Neuronal stem cell (in vitro differentiated cells): Measurements from ENCODE around the gene TAF11.

Source experiments
- DNase-seq: peaks from one replicate; pipeline ENCODE4 v3.0.0-alpha.2; 2013; ENCODE audit warnings: low spot score
- H2AFZ ChIP-seq: one replicate; pipeline ENCODE4 v1.6.1; 2013; ENCODE audit warnings: mild to moderate bottlenecking, low read length, inconsistent platforms
- H2AK5ac ChIP-seq: 2 replicates; pipeline ENCODE4 v1.6.1; 2013; ENCODE audit warnings: low read depth, mild to moderate bottlenecking, inconsistent platforms, low read length, moderate library complexity, mixed read lengths
- H2BK120ac ChIP-seq: 2 replicates; pipeline ENCODE4 v1.6.1; 2013; ENCODE audit warnings: low read depth, mild to moderate bottlenecking, inconsistent platforms, low read length, moderate library complexity, mixed read lengths
- H2BK12ac ChIP-seq: one replicate; pipeline ENCODE4 v1.6.1; 2013; ENCODE audit warnings: low read length, inconsistent platforms
- H2BK15ac ChIP-seq: 2 replicates; pipeline ENCODE4 v1.6.1; 2013; ENCODE audit warnings: mild to moderate bottlenecking, low read length, inconsistent platforms, mixed read lengths
- H2BK5ac ChIP-seq: one replicate; pipeline ENCODE4 v1.6.1; 2013; ENCODE audit warnings: inconsistent platforms, mild to moderate bottlenecking, low read length, moderate library complexity
- H3K14ac ChIP-seq: one replicate; pipeline ENCODE4 v1.6.1; 2013; ENCODE audit warnings: low read length, inconsistent platforms
- H3K18ac ChIP-seq: 2 replicates; pipeline ENCODE4 v1.6.1; 2013; ENCODE audit warnings: low read length, inconsistent platforms
- H3K23ac ChIP-seq: 2 replicates; pipeline ENCODE4 v1.6.1; 2013; ENCODE audit warnings: low read depth, mild to moderate bottlenecking, mixed read lengths, low read length, inconsistent platforms; ENCODE audit not compliant: poor library complexity
- H3K27ac ChIP-seq: replicated peaks from 3 replicates; pipeline ENCODE4 v1.5.1; 2013; ENCODE audit warnings: low read length, inconsistent platforms
- H3K27me3 ChIP-seq, 3 experiments: 2 replicates each; pipeline ENCODE4 v1.6.1; 2013; ENCODE audit warnings: low read length in 3 of 3, mild to moderate bottlenecking in 2 of 3, inconsistent platforms in 1 of 3, low read depth in 1 of 3, mixed read lengths in 1 of 3, moderate library complexity in 1 of 3; ENCODE audit not compliant: control insufficient read depth in 3 of 3, insufficient read depth in 3 of 3
- H3K36me3 ChIP-seq, 2 donors: replicated peaks in 1 of 2; 2 replicates each; pipeline ENCODE4 v1.6.1; 2013; ENCODE audit warnings: low read length in 2 of 2; ENCODE audit not compliant: control insufficient read depth in 2 of 2, insufficient read depth in 2 of 2
- H3K4ac ChIP-seq: 2 replicates; pipeline ENCODE4 v1.6.1; 2013; ENCODE audit warnings: inconsistent platforms, mild to moderate bottlenecking, low read length, moderate library complexity
- H3K4me1 ChIP-seq, 2 donors: 1 replicate in 1 of 2; 2 replicates in 1 of 2; pipeline ENCODE4 v1.6.1; 2013; ENCODE audit warnings: low read length in 2 of 2, low read depth in 1 of 2; ENCODE audit not compliant: control insufficient read depth in 2 of 2, insufficient read depth in 1 of 2
- H3K4me2 ChIP-seq: one replicate; pipeline ENCODE4 v1.6.1; 2013; ENCODE audit warnings: mild to moderate bottlenecking, low read length, inconsistent platforms; ENCODE audit not compliant: insufficient read depth, poor library complexity, severe bottlenecking
- H3K4me3 ChIP-seq, 2 donors: 2 replicates each; pipeline ENCODE4 v1.5.1; 2013; ENCODE audit warnings: low read length in 2 of 2, mild to moderate bottlenecking in 2 of 2, inconsistent platforms in 1 of 2, moderate library complexity in 1 of 2
- H3K79me1 ChIP-seq: one replicate; pipeline ENCODE4 v1.6.1; 2013; ENCODE audit warnings: low read depth, mild to moderate bottlenecking, inconsistent platforms, low read length, moderate library complexity
- H3K9ac ChIP-seq: one replicate; pipeline ENCODE4 v1.6.1; 2013; ENCODE audit warnings: mild to moderate bottlenecking, low read depth, low read length, inconsistent platforms; ENCODE audit not compliant: poor library complexity
- H3K9me3 ChIP-seq, 2 donors: replicated peaks in 1 of 2; 2 replicates each; pipeline versions ENCODE3 to v1.6.1; 2013; ENCODE audit warnings: low read length in 2 of 2, mild to moderate bottlenecking in 2 of 2, inconsistent platforms in 1 of 2, low read depth in 1 of 2, mixed read lengths in 1 of 2, moderate library complexity in 1 of 2; ENCODE audit not compliant: control insufficient read depth in 2 of 2, insufficient read depth in 1 of 2
- H4K8ac ChIP-seq: one replicate; pipeline ENCODE4 v1.6.1; 2013; ENCODE audit warnings: low read depth, mild to moderate bottlenecking, inconsistent platforms, low read length, moderate library complexity
- H4K91ac ChIP-seq: one replicate; pipeline ENCODE4 v1.6.1; 2013; ENCODE audit warnings: low read length, low read depth, mild to moderate bottlenecking, inconsistent platforms; ENCODE audit not compliant: poor library complexity
- WGBS, 2 donors: extraction: QIAGEN DNeasy Blood & Tissue Kit; methylation state at CpG; one replicate each; pipeline ENCODE4 v1.1.7; 2013; ENCODE audit warnings: missing lambda C conversion rate in 2 of 2, mixed read lengths in 1 of 2; ENCODE audit not compliant: insufficient read length in 2 of 2, insufficient replicate concordance in 1 of 2; ENCODE audit errors: extremely low coverage in 2 of 2; 5-methylcytosine and 5-hydroxymethylcytosine counted together

The TAF11 gene

DNA sequence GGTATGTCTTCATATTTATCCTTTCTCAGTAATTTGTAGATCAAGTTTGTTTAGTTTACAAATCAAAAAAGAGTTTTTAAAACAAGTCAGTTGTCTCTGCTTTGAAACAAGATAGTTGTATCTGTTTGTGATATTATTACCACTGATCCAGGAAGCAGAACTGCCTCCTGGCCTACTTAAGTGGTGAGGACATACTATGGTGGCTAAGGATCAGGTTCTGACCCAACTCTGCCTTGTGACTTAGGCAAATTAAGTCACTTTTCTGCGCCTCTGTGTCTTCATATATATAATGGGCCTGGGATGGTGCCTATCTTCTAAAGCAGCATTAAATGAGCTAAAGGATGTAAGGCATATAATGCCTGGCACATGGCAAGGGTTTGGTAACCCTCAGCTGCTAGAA, 9.9 kb upstream of the TAF11 start:
- no peak overlapping the region for H2BK120ac ChIP-seq
- no peaks in the 10 kb centered on the region for H3K9me3 ChIP-seq
- H2AK5ac ChIP-seq, result no peak overlapping the region
- H2AFZ ChIP-seq, result no peak overlapping the region
- DNase-seq, result no peak
- H3K14ac ChIP-seq, result no peak overlapping the region
- WGBS, 2 donors, result no CpG with 5 or more reads among the region's 1 CpG
- H3K9ac ChIP-seq, result no peak overlapping the region
- H4K91ac ChIP-seq, result no peak overlapping the region
- H3K4me2 ChIP-seq, result no peak overlapping the region
- no peak overlapping the region for H3K27ac ChIP-seq
- no peak overlapping the region for H3K18ac ChIP-seq
- H3K4me1 ChIP-seq, result peaks cover 0 to 4% of the 10 kb centered on the region in 2 donors
- no peak overlapping the region for H3K23ac ChIP-seq
- H4K8ac ChIP-seq, result no peak overlapping the region
- H3K79me1 ChIP-seq, result no peaks in the 10 kb centered on the region
- H2BK12ac ChIP-seq, result no peak overlapping the region
- no peak overlapping the region for H2BK15ac ChIP-seq
- H3K4ac ChIP-seq, result no peak overlapping the region
- H3K27me3 ChIP-seq, result no peaks in the 10 kb centered on the region
- no peak overlapping the region for H3K4me3 ChIP-seq
- no peak overlapping the region for H2BK5ac ChIP-seq
- H3K36me3 ChIP-seq, result no peaks in the 10 kb centered on the region

DNA sequence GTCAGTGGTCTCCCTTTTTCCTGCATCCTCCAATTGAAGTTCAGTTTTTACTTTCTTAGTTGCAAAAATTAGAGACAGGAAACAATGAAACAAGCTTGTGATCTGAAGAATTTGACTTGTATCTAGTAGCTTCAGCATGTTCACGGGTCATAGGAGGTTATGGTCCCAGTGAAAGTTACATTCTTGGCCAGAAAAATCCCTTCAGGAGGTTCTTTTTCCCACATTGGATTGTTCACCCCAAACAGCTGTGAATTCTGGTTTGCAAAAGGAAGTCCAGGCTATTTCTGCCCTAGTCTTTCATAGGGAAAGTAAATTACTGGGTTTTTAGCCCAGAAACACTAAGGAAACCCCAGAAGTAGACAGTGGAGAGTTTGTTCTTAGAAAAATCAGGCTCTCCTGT, 9.3 kb upstream of the TAF11 start:
- Histone ChIP-seq H3K23ac (no peak overlapping the region), H3K4me2 (no peak overlapping the region), H3K18ac (no peak overlapping the region), H4K8ac (no peak overlapping the region), H3K9ac (no peak overlapping the region), H2BK5ac (no peak overlapping the region), H2BK15ac (no peak overlapping the region), H3K4me3 (no peak overlapping the region), H3K4ac (no peak overlapping the region), H3K27me3 (no peaks in the 10 kb centered on the region), H3K36me3 (no peaks in the 10 kb centered on the region), H2AK5ac (no peak overlapping the region), H2AFZ (no peak overlapping the region), H3K79me1 (no peaks in the 10 kb centered on the region), H3K4me1 (peaks cover 0 to 6% of the 10 kb centered on the region in 2 donors), H3K14ac (no peak overlapping the region), H4K91ac (no peak overlapping the region), H3K27ac (no peak overlapping the region), H3K9me3 (no peaks in the 10 kb centered on the region), H2BK120ac (no peak overlapping the region), H2BK12ac (no peak overlapping the region)
- WGBS, 2 donors, result no CpG with 5 or more reads among the region's 1 CpG
- DNase-seq, result no peak

GRCh38 chr6:34894693-34895092, 6.9 kb upstream of the TAF11 start:
- no peak for DNase-seq
- Histone ChIP-seq H3K23ac (no peak overlapping the region), H3K14ac (no peak overlapping the region)

DNA sequence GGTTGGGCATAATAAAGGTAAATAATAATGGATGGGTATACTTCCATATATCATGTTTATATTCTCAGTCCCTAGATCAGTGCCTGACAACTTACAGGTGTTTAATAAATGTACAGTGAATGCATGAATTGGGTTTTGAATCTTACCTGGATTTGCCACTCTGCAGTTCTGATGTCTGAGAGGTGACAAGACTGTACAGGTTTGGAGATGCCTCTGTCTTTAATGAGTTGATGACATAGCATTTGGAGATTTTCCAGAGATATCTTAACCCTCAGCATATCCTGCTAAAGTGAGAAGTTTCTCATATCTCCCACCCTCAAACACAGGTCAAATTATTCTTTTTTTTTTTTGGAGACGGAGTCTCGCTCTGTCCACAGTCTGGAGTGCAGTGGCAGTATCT, 3.5 kb upstream of the TAF11 start:
- whole genome bisulfite sequencing, 2 donors, result no CpG with 5 or more reads among the region's 2 CpGs
- H3K27ac ChIP-seq, result no peak overlapping the region
- no peak overlapping the region for H3K4ac ChIP-seq
- H3K27me3 ChIP-seq, result no peaks in the 10 kb centered on the region
- no peak overlapping the region for H2BK5ac ChIP-seq
- DNase-seq, result no peak
- no peak overlapping the region for H3K18ac ChIP-seq
- no peaks in the 10 kb centered on the region for H3K36me3 ChIP-seq
- peaks cover 0 to 10% of the 10 kb centered on the region in 2 donors for H3K4me1 ChIP-seq
- no peaks in the 10 kb centered on the region for H3K9me3 ChIP-seq
- no peak overlapping the region for H2AFZ ChIP-seq
- H4K91ac ChIP-seq, result no peak overlapping the region
- H2BK12ac ChIP-seq, result no peak overlapping the region
- peaks cover 5% of the 10 kb centered on the region for H3K79me1 ChIP-seq
- H2BK120ac ChIP-seq, result no peak overlapping the region
- H2BK15ac ChIP-seq, result no peak overlapping the region
- H3K14ac ChIP-seq, result no peak overlapping the region
- no peak overlapping the region for H3K9ac ChIP-seq
- no peak overlapping the region for H3K23ac ChIP-seq
- no peak overlapping the region for H2AK5ac ChIP-seq
- no peak overlapping the region for H4K8ac ChIP-seq
- H3K4me3 ChIP-seq, result no peak overlapping the region
- H3K4me2 ChIP-seq, result no peak overlapping the region

More at GRCh38 chr6:34894693-34895092, 6.9 kb upstream of the TAF11 start:
- H4K8ac ChIP-seq, result no peak overlapping the region
- no peak overlapping the region for H3K4ac ChIP-seq
- no peak overlapping the region for H3K9ac ChIP-seq
- H3K4me1 ChIP-seq, result peaks cover 0 to 10% of the 10 kb centered on the region in 2 donors
- no peak overlapping the region for H2BK120ac ChIP-seq
- H3K4me2 ChIP-seq, result no peak overlapping the region
- no peak overlapping the region for H2AFZ ChIP-seq
- no CpG with 5 or more reads among the region's 1 CpG for WGBS, 2 donors
- H3K27ac ChIP-seq, result no peak overlapping the region
- H2BK5ac ChIP-seq, result no peak overlapping the region
- no peak overlapping the region for H4K91ac ChIP-seq
- no peaks in the 10 kb centered on the region for H3K36me3 ChIP-seq
- H2BK15ac ChIP-seq, result no peak overlapping the region
- no peak overlapping the region for H3K18ac ChIP-seq
- H3K4me3 ChIP-seq, result no peak overlapping the region
- no peaks in the 10 kb centered on the region for H3K79me1 ChIP-seq
- H2BK12ac ChIP-seq, result no peak overlapping the region
- no peaks in the 10 kb centered on the region for H3K27me3 ChIP-seq
- H3K9me3 ChIP-seq, result no peaks in the 10 kb centered on the region
- H2AK5ac ChIP-seq, result no peak overlapping the region
